Spleen (tissue), 11 donors: ENCODE data around the gene KRT17. TPM values are rescaled to one million over a fixed set of nuclear protein-coding genes. Genes with fewer than 3 reads are reported as not detected.
"Not testable (repeated sequence)": the region's sequence is repeated elsewhere in the genome, so short reads cannot be mapped to it uniquely, and the experiment has no call there.

Experiments
- DNase-seq: peaks from one replicate; pipeline ENCODE4 v3.0.0-alpha.2; 2020
- H3K27ac ChIP-seq, 8 donors: fragments of 200-600 bp; sonication (generic) in 7 of 8; 1 replicate in 4 of 8; 2 replicates in 4 of 8; pipeline versions ENCODE4 v1.5.0 to v1.8.0; 2016 to 2021; ENCODE audit warnings: inconsistent platforms in 4 of 8, mild to moderate bottlenecking in 4 of 8, moderate library complexity in 1 of 8
- H3K27me3 ChIP-seq, 7 donors: fragments of 200-600 bp; sonication (generic) in 6 of 7; replicated peaks in 1 of 7; 1 replicate in 4 of 7; 2 replicates in 3 of 7; pipeline versions ENCODE4 v1.5.0 to v1.8.0; 2016 to 2021; ENCODE audit warnings: inconsistent platforms in 3 of 7, mild to moderate bottlenecking in 1 of 7
- H3K36me3 ChIP-seq, 6 donors: fragments of 200-600 bp; sonication (generic) in 5 of 6; 1 replicate in 4 of 6; 2 replicates in 2 of 6; pipeline versions ENCODE4 v1.5.0 to v1.8.0; 2016 to 2021; ENCODE audit warnings: inconsistent platforms in 2 of 6
- H3K4me1 ChIP-seq, 6 donors: fragments of 200-600 bp; sonication (generic) in 5 of 6; 1 replicate in 3 of 6; 2 replicates in 3 of 6; pipeline versions ENCODE4 v1.5.0 to v1.8.0; 2016 to 2021; ENCODE audit warnings: inconsistent platforms in 3 of 6
- H3K4me3 ChIP-seq, 8 donors: fragments of 200-600 bp; sonication (generic) in 7 of 8; 1 replicate in 4 of 8; 2 replicates in 4 of 8; pipeline versions ENCODE4 v1.5.0 to v1.8.0; 2016 to 2021; ENCODE audit warnings: inconsistent platforms in 4 of 8, mild to moderate bottlenecking in 4 of 8, moderate library complexity in 2 of 8
- H3K9me3 ChIP-seq, 8 donors: fragments of 200-600 bp; sonication (generic) in 7 of 8; 1 replicate in 4 of 8; 2 replicates in 4 of 8; pipeline versions ENCODE4 v1.5.0 to v1.8.0; 2016 to 2021; ENCODE audit warnings: inconsistent platforms in 4 of 8
- POLR2A ChIP-seq, 3 donors: fragments of 450-650 bp; IDR thresholded peaks; one replicate each; pipeline ENCODE4 v1.5.1; 2017; ENCODE audit warnings: antibody characterized with exemption in 3 of 3, mild to moderate bottlenecking in 1 of 3
- POLR2AphosphoS5 ChIP-seq, 3 donors: sonication (generic); formaldehyde crosslinking; IDR thresholded peaks; one replicate each; pipeline ENCODE4 v1.5.1; 2017; ENCODE audit warnings: antibody characterized with exemption in 3 of 3
- WGBS, 5 donors: extraction: QIAGEN DNeasy Blood & Tissue Kit in 3 of 5; methylation state at CpG; one replicate each; pipeline versions ENCODE4 v1.1.5 to v1.1.7; 2013 to 2018; 5-methylcytosine and 5-hydroxymethylcytosine counted together
- intact Hi-C: fragments of 100-400 bp; cut with DNase I; formaldehyde crosslinking; loops from one replicate; pipeline ENCODE4 v1.15.0; 2023; ENCODE audit warnings: low total_unique reads
- polyA plus RNA-seq, 3 donors: library from polyadenylated mRNA; stranded (reverse); fragments of 200-250 nt; gene quantifications; one replicate each; pipeline ENCODE4 v1.2.1, GENCODE V29; 2013
- total RNA-seq, 7 donors: library from RNA; depleted of rRNA in 3 of 7; stranded (reverse); fragments of >200 nt in 3 of 7; fragmentation: NEBNext Ultra II Directional in 4 of 7; extraction: Animal tissue kit (Norgen Biotek cat#: 25700) in 4 of 7; gene quantifications; one replicate each; pipeline versions ENCODE4 v1.1.0 to v1.2.1, GENCODE V29; 2016 to 2021
- TF ChIP-seq, protein P1 (sequence below), 11 experiments: fragments of 200-600 bp in 7 of 11; fragments of 450-650 bp in 4 of 11; sonication (generic) in 4 of 11; IDR thresholded peaks in 8 of 11; conservative IDR thresholded peaks in 3 of 11; 1 replicate in 7 of 11; 2 replicates in 4 of 11; pipeline versions ENCODE4 v1.4.0 to v1.8.0; 2016 to 2021; ENCODE audit warnings: antibody characterized with exemption in 11 of 11, inconsistent platforms in 4 of 11, mild to moderate bottlenecking in 1 of 11
- donor health status: healthy with polysubstance abuse.
- donor health status: DM: no; HTN: no; CAD: no; lungs with moderate emphysema.
- donor health status: DM: no; HTN: no; CAD: no.
- donor health status: Bipolar disorder and iron deficiency.
- donor health status: healthy.
- donor health status: DM: no; HTN: no; CAD: no.
- donor health status: DM: yes; HTN: yes; CAD: no.

KRT17 gene
- total and polyA plus RNA-seq, 10 donors = 0.58 to 1.2 (median 0.70) TPM; not detected in 7

GRCh38 chr17:41610965-41611640, 13.3 kb downstream of the KRT17 start:
- Histone ChIP-seq H3K27me3 (peaks cover 0 to 48% (median 0%) of the 10 kb centered on the region in 7 donors), H3K4me3 (no peak overlapping the region), H3K9me3 (peaks cover 0 to 19% (median 17%) of the 10 kb centered on the region in 8 donors), H3K4me1 (no peaks in the 10 kb centered on the region), H3K27ac (no peak overlapping the region), H3K36me3 (no peaks in the 10 kb centered on the region)
- intact Hi-C loops = no loop called here
- 78 to 90% (median 87%) methylated on average over 23 to 25 of the region's 25 CpGs for WGBS, 5 donors
- peak; percentile 67 for DNase-seq
- TF ChIP-seq POLR2AphosphoS5 (IDR thresholded peaks at IDR 0.05) = no peak
- TF ChIP-seq, protein P1, sequence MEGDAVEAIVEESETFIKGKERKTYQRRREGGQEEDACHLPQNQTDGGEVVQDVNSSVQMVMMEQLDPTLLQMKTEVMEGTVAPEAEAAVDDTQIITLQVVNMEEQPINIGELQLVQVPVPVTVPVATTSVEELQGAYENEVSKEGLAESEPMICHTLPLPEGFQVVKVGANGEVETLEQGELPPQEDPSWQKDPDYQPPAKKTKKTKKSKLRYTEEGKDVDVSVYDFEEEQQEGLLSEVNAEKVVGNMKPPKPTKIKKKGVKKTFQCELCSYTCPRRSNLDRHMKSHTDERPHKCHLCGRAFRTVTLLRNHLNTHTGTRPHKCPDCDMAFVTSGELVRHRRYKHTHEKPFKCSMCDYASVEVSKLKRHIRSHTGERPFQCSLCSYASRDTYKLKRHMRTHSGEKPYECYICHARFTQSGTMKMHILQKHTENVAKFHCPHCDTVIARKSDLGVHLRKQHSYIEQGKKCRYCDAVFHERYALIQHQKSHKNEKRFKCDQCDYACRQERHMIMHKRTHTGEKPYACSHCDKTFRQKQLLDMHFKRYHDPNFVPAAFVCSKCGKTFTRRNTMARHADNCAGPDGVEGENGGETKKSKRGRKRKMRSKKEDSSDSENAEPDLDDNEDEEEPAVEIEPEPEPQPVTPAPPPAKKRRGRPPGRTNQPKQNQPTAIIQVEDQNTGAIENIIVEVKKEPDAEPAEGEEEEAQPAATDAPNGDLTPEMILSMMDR (IDR thresholded peaks at IDR 0.05 in 8 of 11, conservative IDR thresholded peaks at IDR 0.05 in 3 of 11) = no peak
- TF ChIP-seq POLR2A (IDR thresholded peaks at IDR 0.05) = no peak

DNA sequence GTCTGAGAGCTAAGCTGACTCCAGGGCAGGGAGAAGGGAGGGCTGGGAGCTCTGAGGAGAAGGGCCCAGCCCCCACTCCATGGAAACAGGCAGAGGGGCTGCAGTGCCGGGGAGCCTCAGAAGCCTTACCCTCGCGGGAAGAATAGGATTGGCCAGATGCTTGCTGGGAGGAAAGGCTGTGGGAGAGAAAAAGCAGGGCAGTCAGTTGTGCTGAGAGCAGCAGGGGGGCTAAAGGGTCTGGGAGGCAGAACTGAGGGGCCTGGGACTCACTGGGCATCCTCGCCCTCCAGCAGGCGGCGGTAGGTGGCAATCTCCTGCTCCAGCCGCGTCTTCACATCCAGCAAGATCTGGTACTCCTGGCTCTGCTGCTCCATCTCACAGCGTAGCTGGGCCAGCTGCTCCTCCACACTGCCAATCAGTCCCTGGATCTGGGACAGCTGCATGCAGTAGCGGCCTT, 14.3 kb downstream of the KRT17 start:
- DNase-seq = peak; percentile 44
- 18 to 34% (median 24%) methylated on average over 10 of the region's 10 CpGs for WGBS, 5 donors

GRCh38 chr17:41606930-41607329, 17.4 kb downstream of the KRT17 start:
- H3K36me3 ChIP-seq, H3K27ac ChIP-seq, intact Hi-C loops, H3K4me3 ChIP-seq, DNase-seq, H3K4me1 ChIP-seq: not testable (repeated sequence)
- Histone ChIP-seq H3K27me3 (peaks cover 0 to 50% (median 0%) of the 10 kb centered on the region in 7 donors), H3K9me3 (peaks cover 0 to 29% (median 22%) of the 10 kb centered on the region in 8 donors)
- WGBS, 5 donors = 65 to 89% (median 74%) methylated on average over 4 of the region's 4 CpGs

More for the DNA sequence above, 14.3 kb downstream of the KRT17 start:
- H3K36me3 ChIP-seq, H3K4me1 ChIP-seq, H3K27ac ChIP-seq, intact Hi-C loops, H3K4me3 ChIP-seq: not testable (repeated sequence)
- Histone ChIP-seq H3K9me3 (peaks cover 0 to 29% (median 22%) of the 10 kb centered on the region in 8 donors), H3K27me3 (peaks cover 0 to 46% (median 0%) of the 10 kb centered on the region in 7 donors)
- TF ChIP-seq, protein P1 (IDR thresholded peaks at IDR 0.05 in 8 of 11, conservative IDR thresholded peaks at IDR 0.05 in 3 of 11) = peak in 2 of 11 experiments; percentile 26 to 30

GRCh38 chr17:41602524-41602923, 21.9 kb downstream of the KRT17 start:
- TF ChIP-seq POLR2A (IDR thresholded peaks at IDR 0.05) = no peak
- TF ChIP-seq, protein P1 (IDR thresholded peaks at IDR 0.05 in 8 of 11, conservative IDR thresholded peaks at IDR 0.05 in 3 of 11) = no peak
- no peak for TF ChIP-seq POLR2AphosphoS5 (IDR thresholded peaks at IDR 0.05)
- WGBS, 5 donors = 59 to 85% (median 80%) methylated on average over 2 of the region's 2 CpGs
- Histone ChIP-seq H3K9me3 (peaks cover 0 to 24% (median 19%) of the 10 kb centered on the region in 8 donors), H3K27ac (no peak overlapping the region), H3K27me3 (peaks cover 0 to 31% (median 0%) of the 10 kb centered on the region in 7 donors), H3K36me3 (no peaks in the 10 kb centered on the region), H3K4me1 (no peaks in the 10 kb centered on the region), H3K4me3 (no peak overlapping the region)
- DNase-seq = no peak
- intact Hi-C loops = no loop called here
